HG03095 (cell line): Measurements from ENCODE around the gene ASIC3.
"Not testable (repeated sequence)": the region's sequence is repeated elsewhere in the genome, so short reads cannot be mapped to it uniquely, and the experiment has no call there.

Experiments used
- ATAC-seq: cut with Tn5 transposase; IDR thresholded peaks from one replicate; pipeline ENCODE4 v1.9.1; 2021; ENCODE audit warnings: moderate library complexity; ENCODE audit not compliant: unreplicated experiment

Gene ASIC3

DNA sequence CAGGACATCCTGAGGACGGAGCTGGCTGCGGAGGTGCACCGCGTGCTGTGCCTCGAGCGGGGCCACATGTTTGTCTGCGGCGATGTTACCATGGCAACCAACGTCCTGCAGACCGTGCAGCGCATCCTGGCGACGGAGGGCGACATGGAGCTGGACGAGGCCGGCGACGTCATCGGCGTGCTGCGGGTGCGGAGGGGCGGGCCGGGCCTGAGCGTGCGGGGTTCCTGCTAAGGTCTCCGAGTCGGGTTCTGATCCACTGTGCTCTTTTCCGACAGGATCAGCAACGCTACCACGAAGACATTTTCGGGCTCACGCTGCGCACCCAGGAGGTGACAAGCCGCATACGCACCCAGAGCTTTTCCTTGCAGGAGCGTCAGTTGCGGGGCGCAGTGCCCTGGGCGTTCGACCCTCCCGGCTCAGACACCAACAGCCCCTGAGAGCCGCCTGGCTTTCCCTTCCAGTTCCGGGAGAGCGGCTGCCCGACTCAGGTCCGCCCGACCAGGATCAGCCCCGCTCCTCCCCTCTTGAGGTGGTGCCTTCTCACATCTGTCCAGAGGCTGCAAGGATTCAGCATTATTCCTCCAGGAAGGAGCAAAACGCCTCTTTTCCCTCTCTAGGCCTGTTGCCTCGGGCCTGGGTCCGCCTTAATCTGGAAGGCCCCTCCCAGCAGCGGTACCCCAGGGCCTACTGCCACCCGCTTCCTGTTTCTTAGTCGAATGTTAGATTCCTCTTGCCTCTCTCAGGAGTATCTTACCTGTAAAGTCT lies 34.4 kb upstream of the ASIC3 start:
- no peak for ATAC-seq

DNA sequence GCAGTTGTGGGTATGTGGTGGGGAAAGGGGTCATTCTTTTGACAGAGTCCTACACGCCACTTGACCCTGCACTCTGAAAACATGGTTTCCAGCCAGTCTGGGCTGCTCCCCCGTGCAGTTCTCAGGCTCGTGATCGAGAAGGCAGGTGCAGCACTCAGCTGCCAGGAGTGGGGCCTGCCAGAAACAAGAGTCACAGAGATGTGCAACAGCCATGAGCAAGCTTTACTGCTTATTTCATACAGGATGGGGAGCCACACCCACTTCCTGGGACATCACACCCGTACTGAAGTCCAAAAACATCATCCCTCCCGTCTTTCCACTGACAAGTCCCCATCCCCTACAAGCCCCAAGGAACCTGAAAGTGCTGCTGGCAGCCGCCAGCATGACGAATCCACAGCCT lies 33.4 kb upstream of the ASIC3 start:
- ATAC-seq = no peak

DNA sequence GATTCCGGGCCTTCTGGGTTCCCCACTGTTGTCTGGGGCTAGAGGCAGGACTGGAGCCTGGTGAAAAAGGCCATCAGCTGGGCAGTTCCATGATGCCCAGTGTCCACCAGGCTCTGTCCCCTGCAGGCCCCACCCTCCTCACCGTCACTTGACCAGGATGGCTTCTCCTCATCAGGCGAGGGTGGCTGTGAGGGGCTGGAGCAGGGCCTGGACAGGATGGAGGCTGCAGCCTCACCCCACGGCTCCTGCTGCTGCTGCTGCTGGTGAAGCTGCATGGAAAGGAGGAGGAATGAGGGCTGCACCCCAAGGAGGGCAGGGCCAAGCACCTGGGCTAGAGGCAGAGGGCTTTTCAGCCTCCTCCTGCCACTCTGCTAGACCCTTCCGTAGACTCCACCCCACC lies 32.4 kb upstream of the ASIC3 start:
- ATAC-seq = no peak

- ATAC-seq = no peak
These were observed 31.8 kb upstream of the ASIC3 start for GRCh38 chr7:151016505-151016904.

DNA sequence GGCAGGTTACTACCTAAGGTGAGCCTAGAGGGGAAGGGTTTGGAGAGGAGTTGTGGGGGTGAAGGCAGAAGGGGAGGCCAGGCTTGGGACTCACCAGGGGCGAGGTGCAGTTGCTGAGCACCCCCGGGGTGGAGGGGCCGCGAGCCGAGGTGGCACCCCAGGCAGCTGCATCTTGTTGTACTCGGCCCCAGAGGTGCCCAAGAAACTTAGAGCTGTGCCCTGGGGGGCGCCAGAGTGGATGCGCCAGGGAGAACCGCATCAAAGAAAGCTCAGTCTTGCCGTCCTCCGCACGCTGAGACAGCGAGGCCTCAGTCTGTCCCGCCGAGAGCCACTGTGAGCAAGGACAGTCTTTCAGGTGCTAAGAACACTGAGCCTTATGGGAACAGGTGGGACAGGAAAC lies 31.4 kb upstream of the ASIC3 start:
- ATAC-seq = no peak

GRCh38 chr7:151017370-151017952 lies 30.9 kb upstream of the ASIC3 start:
- ATAC-seq = no peak

DNA sequence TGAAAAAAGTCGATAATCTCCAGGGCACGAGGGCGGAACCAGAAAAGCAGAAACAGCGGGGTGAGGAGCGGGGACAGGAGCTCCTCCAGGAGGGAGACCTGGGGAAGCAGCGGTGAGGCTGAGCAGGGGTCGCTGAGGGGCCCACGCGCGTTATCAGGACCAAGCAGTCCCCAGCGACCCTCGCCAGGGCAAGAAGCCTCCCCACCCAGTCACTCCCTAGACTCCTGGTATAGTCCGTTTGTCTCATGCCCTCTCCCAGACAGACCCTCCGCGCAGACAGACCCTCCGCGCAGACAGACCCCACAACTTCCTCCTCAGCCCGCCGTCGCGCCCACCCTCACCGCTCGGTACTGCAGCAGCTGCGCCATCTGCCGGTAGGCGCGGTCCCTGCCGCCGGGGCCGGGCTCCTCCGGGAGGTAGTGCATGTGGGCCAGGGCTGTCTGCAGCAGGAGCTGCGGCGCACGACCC lies 30.3 kb upstream of the ASIC3 start:
- peak; percentile 60 for ATAC-seq

DNA sequence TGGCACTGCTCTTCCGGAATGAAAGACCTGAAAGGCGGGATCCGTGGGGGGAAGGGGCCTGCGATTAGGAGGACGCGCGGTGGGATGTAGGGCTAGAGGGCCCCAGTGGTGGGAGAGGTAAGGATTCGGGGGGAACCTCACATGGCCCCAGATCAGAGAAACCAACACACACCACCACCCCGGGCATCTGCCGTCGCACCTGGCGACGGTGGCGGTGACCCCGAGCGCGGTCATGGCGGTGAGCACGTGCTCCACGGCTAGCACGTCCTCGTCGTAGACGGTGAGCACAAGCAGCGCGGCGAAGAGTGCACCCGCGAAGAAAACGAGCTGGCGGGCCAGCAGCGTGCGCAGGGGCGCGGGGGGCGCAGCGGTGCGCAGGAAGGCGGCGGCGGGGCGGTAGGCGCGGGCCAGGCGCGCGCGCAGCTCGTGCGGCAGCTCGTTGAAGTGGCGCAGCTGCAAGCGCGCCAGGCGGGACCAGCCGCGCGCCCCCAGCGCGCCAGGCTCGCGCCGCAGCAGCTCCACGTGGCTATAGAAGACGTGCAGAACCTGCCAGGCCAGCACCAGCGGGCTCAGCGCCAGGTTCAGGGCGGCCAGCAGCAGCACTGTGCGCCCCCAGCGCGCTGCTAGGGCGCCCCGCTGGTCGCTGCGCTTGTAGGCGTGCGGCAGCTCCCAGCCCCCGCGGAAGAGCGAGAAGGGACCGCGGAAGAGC lies 29.8 kb upstream of the ASIC3 start:
- no peak for ATAC-seq

DNA sequence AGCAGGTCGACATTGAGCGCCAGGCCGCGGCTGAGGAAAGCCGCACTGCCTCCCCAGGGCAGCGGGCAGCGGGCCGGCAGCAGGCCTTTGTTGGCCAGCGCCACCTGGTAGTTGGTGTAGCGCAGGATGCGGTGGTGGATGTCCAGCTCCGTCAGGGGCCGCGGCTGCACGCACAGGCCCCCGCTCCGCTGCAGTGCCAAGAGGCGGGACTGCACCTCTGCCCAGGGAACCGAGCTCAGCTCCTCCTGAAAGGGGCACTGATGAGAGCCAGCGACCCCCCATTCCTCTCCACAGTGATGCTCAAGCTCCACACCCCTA lies 29.2 kb upstream of the ASIC3 start:
- ATAC-seq = no peak

- ATAC-seq = no peak
These were observed 28.1 kb upstream of the ASIC3 start for GRCh38 chr7:151020231-151020630.

DNA sequence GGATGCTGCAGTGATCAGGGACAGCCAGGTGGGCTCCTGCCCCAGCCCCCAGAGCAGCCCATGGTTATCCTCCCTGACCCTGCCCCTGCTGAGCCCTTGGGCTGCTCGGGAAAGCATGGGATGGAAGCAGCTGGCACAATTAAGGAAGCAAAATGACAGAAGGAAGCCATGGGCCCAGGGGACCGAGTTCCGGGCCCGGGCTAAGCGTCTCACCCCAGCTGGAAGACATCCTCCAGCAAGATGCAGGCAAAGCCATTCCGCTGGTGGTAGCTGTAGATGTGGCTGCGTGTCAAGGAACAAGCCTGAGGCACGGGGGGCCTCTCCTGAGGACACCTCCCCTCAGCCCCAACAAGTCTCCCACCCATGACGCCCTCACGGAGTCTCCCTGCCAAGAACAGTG lies 25.1 kb upstream of the ASIC3 start:
- no peak for ATAC-seq

DNA sequence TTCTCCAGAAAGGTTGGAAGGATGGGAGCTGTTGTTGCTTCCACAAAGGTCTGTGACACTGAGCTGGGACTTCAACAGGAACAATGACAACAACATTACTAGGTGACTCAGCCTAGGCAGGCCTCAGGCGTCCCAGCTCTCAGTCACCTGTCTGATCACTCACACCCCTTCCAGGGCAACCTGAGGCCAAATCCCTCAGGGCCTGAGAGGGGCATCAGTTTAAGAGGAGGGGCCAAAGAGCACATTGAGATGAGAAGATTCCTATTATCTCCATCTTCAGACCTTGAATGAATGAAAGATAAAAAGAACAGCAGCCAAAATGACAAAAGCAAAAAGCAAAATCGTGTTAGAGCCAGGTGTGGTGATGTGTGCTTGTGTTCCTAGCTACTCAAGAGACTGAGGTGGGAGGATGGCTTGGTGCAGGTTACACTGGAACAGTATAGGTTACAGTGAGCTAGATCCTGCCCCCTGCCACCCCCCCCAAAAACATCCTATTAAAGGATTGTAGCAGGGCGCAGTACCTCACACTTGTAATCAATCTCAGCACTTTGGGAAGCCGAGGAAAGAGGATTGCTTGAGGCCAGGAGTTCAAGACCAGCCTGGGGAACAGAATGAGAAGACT lies 23.8 kb upstream of the ASIC3 start, which contains the start of gene ATG9B:
Gene ATG9B, minus strand, starts transcription at position 60 of the 622 bp plus-strand sequence. CDS start 71 bp downstream, outside the sequence.
- ATAC-seq = no peak

GRCh38 chr7:151025924-151026671 lies 22.2 kb upstream of the ASIC3 start:
- ATAC-seq = no peak

- ATAC-seq = not testable (repeated sequence)
These were observed 21.3 kb upstream of the ASIC3 start for GRCh38 chr7:151026771-151027727.

GRCh38 chr7:151027728-151028130 lies 20.6 kb upstream of the ASIC3 start:
- ATAC-seq = not testable (repeated sequence)

- peak; percentile 95 for ATAC-seq
These were observed 20.0 kb upstream of the ASIC3 start, which contains the start of gene ABCB8 for GRCh38 chr7:151028131-151028947. ABCB8 (plus strand) TSS chr7:151028450; CDS start chr7:151028516, 66 bp downstream.

- no peak for ATAC-seq
These were observed 19.3 kb upstream of the ASIC3 start for GRCh38 chr7:151028948-151029501.

- no peak for ATAC-seq
These were observed 17.3 kb upstream of the ASIC3 start for GRCh38 chr7:151031011-151031410.
